T-cell (primary cell): ENCODE results near the gene SH3GL3. TPM values are rescaled to one million over a fixed set of nuclear protein-coding genes. Genes with fewer than 3 reads are reported as not detected.

Experiments
- ATAC-seq, 4 experiments: fragments of 200-7000 bp in 3 of 4; fragments of 150-1000 bp in 1 of 4; cut with Tn5 transposase; replicated peaks in 1 of 4; 1 replicate in 3 of 4; 2 replicates in 1 of 4; pipeline ENCODE4 v1.10.0; 2021; ENCODE audit warnings: moderate library complexity in 3 of 4, mild to moderate bottlenecking in 2 of 4, moderate number of reproducible peaks in 1 of 4
- CTCF ChIA-PET, 2 donors: fragments of 300-600 bp; sonication (Branson Sonifier 250); formaldehyde crosslinking; loops; one replicate each; lab custom pipeline; 2022; ENCODE audit warnings: antibody characterized with exemption in 2 of 2; lab: Charles Lee
- POLR2A ChIA-PET, 2 donors: fragments of 300-600 bp; sonication (Branson Sonifier 250); formaldehyde crosslinking; loops; one replicate each; lab custom pipeline; 2022; ENCODE audit warnings: antibody characterized with exemption in 2 of 2; lab: Charles Lee
- DNase-seq, 35 experiments: peaks; one replicate each; pipeline versions ENCODE4 v3.0.0 to v3.0.0-alpha.2; 2013 to 2023
- H3K27ac ChIP-seq: one replicate; pipeline ENCODE4 v1.5.1; 2013; ENCODE audit warnings: low read length
- H3K27me3 ChIP-seq, 2 experiments: replicated peaks in 1 of 2; 1 replicate in 1 of 2; 2 replicates in 1 of 2; pipeline versions ENCODE4 v1.6.1 to v1.7.0; 2013; ENCODE audit warnings: low read length in 1 of 2, mixed read lengths in 1 of 2; ENCODE audit not compliant: control insufficient read depth in 2 of 2, insufficient read depth in 2 of 2; ENCODE audit errors: extremely low read depth in 1 of 2
- H3K36me3 ChIP-seq, 2 donors: 1 replicate in 1 of 2; 2 replicates in 1 of 2; pipeline versions ENCODE4 v1.6.1 to v1.7.0; 2013; ENCODE audit warnings: low read length in 1 of 2; ENCODE audit not compliant: control insufficient read depth in 2 of 2, insufficient read depth in 1 of 2; ENCODE audit errors: extremely low read depth in 1 of 2
- H3K4me1 ChIP-seq, 2 experiments: 1 replicate in 1 of 2; 2 replicates in 1 of 2; pipeline versions ENCODE4 v1.6.1 to v1.7.0; 2013; ENCODE audit warnings: low read length in 2 of 2, mixed read lengths in 1 of 2; ENCODE audit not compliant: insufficient read depth in 2 of 2, control insufficient read depth in 1 of 2; ENCODE audit errors: extremely low read depth in 1 of 2
- H3K4me3 ChIP-seq, 2 donors: 1 replicate in 1 of 2; 2 replicates in 1 of 2; pipeline versions ENCODE4 v1.5.1 to v1.7.0; 2013; ENCODE audit warnings: mild to moderate bottlenecking in 2 of 2, low read length in 1 of 2, moderate library complexity in 1 of 2; ENCODE audit not compliant: control insufficient read depth in 1 of 2; ENCODE audit errors: extremely low read depth in 1 of 2
- H3K9me3 ChIP-seq: 2 replicates; pipeline ENCODE4 v1.7.0; 2013
- H3K27ac Mint-ChIP-seq, 2 donors: one replicate each; pipeline ENCODE4 v1.8.0; 2020 to 2021; ENCODE audit warnings: mild to moderate bottlenecking in 2 of 2, mixed read lengths in 2 of 2
- H3K27me3 Mint-ChIP-seq, 2 donors: one replicate each; pipeline ENCODE4 v1.8.0; 2021 to 2022; ENCODE audit warnings: mixed read lengths in 2 of 2
- H3K36me3 Mint-ChIP-seq: one replicate; pipeline ENCODE4 v1.8.0; 2021; ENCODE audit warnings: mixed read lengths
- H3K4me1 Mint-ChIP-seq, 3 donors: one replicate each; pipeline ENCODE4 v1.8.0; 2020 to 2022; ENCODE audit warnings: mixed read lengths in 3 of 3, mild to moderate bottlenecking in 1 of 3
- H3K4me3 Mint-ChIP-seq, 3 donors: one replicate each; pipeline ENCODE4 v1.8.0; 2020 to 2022; ENCODE audit warnings: mild to moderate bottlenecking in 3 of 3, mixed read lengths in 3 of 3, moderate library complexity in 3 of 3
- H3K9me3 Mint-ChIP-seq, 3 donors: one replicate each; pipeline ENCODE4 v1.8.0; 2020 to 2022; ENCODE audit warnings: mixed read lengths in 3 of 3
- WGBS: methylation state at CpG from one replicate; pipeline ENCODE4 v1.1.5; 2013; ENCODE audit warnings: missing lambda C conversion rate; ENCODE audit not compliant: insufficient coverage; 5-methylcytosine and 5-hydroxymethylcytosine counted together
- total RNA-seq, 35 experiments: library from RNA in 6 of 35; stranded (reverse) in 6 of 35; fragments of 120-200 nt in 1 of 35; gene quantifications; one replicate each; pipeline versions ENCODE4 v1.2.1 to v1.2.4 and lab custom pipeline; 2013 to 2026

Gene SH3GL3
- total RNA-seq, 5 donors from 2014 or later (not counting 1 experiment from before 2014, with no cell fraction given), result not detected

DNA sequence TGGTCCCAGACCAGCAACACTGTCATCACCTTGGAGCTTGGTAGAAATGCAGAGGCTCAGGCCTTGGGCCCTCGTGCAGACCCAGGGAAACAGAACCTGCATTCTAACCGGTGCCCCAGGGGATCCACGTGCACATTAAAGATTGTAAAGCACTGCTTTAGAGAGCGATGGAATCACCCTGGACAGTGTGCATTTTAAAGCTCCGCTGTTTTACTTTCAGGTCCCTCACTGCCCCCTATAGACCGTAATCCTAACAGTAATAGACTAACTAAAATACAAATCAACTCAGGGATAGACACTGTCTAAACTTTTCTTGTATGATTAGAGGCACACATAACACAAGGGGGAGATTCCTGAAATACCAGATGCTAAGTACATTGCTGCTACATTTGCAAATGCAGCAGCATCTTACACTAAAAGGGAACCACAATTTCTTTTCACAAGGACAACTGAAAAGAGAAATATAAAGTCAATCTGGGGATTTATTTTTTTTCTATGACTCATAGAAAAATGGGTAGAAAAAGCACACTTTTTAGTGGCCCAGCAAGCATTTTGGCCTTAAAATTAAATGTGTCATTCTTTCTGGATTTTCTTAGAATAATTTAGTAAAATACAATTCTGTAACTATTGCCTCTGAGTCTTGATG lies 10.5 kb upstream of the SH3GL3 start:
- Mint-ChIP-seq H3K36me3 (no peaks in the 10 kb centered on the region), H3K4me1 (peaks cover 2 to 6% (median 3%) of the 10 kb centered on the region in 3 donors), H3K9me3 (no peaks in the 10 kb centered on the region), H3K27me3 (peaks cover 14 to 18% of the 10 kb centered on the region in 2 donors), H3K27ac (no peak overlapping the region), H3K4me3 (no peak overlapping the region)
- POLR2A ChIA-PET, result no interaction called here
- no peaks in the 10 kb centered on the region for H3K36me3 ChIP-seq
- no peak overlapping the region for H3K4me3 ChIP-seq
- peaks cover 0 to 2% of the 10 kb centered on the region in 2 experiments for H3K27me3 ChIP-seq
- no peaks in the 10 kb centered on the region for H3K9me3 ChIP-seq
- no peaks in the 10 kb centered on the region for H3K4me1 ChIP-seq
- 7% methylated on average over 5 of the region's 6 CpGs for WGBS
- CTCF ChIA-PET, result interaction anchor here in 1 of 2 donors (0.6 kb wide), 1 partner anchor 10 kb away, joined by 5 read pairs; no protein-coding TSS in a partner anchor
- H3K27ac ChIP-seq, result no peak overlapping the region
- DNase-seq, result no peak
- no peak for ATAC-seq

- no peak overlapping the region for H3K27ac Mint-ChIP-seq
- ATAC-seq, result no peak
- WGBS, result 90% methylated on average over 2 of the region's 5 CpGs
- H3K4me3 Mint-ChIP-seq, result no peak overlapping the region
- Histone ChIP-seq H3K27me3 (peaks cover 4 to 28% of the 10 kb centered on the region in 2 experiments), H3K4me3 (no peak overlapping the region), H3K9me3 (no peaks in the 10 kb centered on the region), H3K36me3 (no peaks in the 10 kb centered on the region), H3K27ac (no peak overlapping the region), H3K4me1 (peaks cover 6 to 12% of the 10 kb centered on the region in 2 experiments)
- POLR2A ChIA-PET, result no interaction called here
- CTCF ChIA-PET, result no interaction called here
- no peaks in the 10 kb centered on the region for H3K9me3 Mint-ChIP-seq
- no peaks in the 10 kb centered on the region for H3K36me3 Mint-ChIP-seq
- peaks cover 8 to 22% (median 12%) of the 10 kb centered on the region in 3 donors for H3K4me1 Mint-ChIP-seq
- H3K27me3 Mint-ChIP-seq, result peaks cover 34 to 36% of the 10 kb centered on the region in 2 donors
- no peak for DNase-seq
These were observed 3.9 kb upstream of the SH3GL3 start for GRCh38 chr15:83443076-83443847.

- Histone ChIP-seq H3K27me3 (peaks cover 9 to 34% of the 10 kb centered on the region in 2 experiments), H3K4me3 (no peak overlapping the region), H3K36me3 (no peaks in the 10 kb centered on the region), H3K4me1 (peaks cover 6 to 12% of the 10 kb centered on the region in 2 experiments), H3K27ac (no peak overlapping the region), H3K9me3 (no peaks in the 10 kb centered on the region)
- no peak overlapping the region for H3K4me3 Mint-ChIP-seq
- ChIA-PET CTCF (no interaction called here), POLR2A (no interaction called here)
- no peak for ATAC-seq
- no peak overlapping the region for H3K27ac Mint-ChIP-seq
- no peak for DNase-seq
- H3K36me3 Mint-ChIP-seq, result no peaks in the 10 kb centered on the region
- peaks cover 34 to 42% of the 10 kb centered on the region in 2 donors for H3K27me3 Mint-ChIP-seq
- peaks cover 6 to 19% (median 11%) of the 10 kb centered on the region in 3 donors for H3K4me1 Mint-ChIP-seq
- H3K9me3 Mint-ChIP-seq, result no peaks in the 10 kb centered on the region
These were observed 2.2 kb upstream of the SH3GL3 start for GRCh38 chr15:83444936-83445335.

DNA sequence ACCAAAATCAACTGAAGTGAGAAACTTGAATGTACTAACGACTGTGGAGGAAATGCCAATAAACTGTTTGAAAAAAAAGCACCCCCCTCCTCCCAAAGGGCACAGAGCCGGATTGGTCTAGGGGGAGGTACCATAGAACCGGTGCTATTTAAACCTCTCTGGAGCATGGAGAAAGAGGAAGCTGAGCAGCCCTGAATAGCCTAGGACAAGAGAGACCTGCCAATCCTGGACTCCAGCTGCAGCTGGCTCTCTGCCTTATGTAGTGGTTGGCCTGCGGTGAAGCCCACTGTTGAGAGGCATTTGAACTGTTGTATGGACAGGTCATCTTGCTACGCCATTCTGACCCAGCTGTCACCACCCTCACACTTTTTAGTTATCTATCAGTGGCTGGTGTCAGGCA lies 1.5 kb upstream of the SH3GL3 start:
- Histone ChIP-seq H3K27ac (no peak overlapping the region), H3K4me3 (no peak overlapping the region), H3K9me3 (no peaks in the 10 kb centered on the region), H3K27me3 (peaks cover 9 to 34% of the 10 kb centered on the region in 2 experiments), H3K36me3 (no peaks in the 10 kb centered on the region), H3K4me1 (peaks cover 6 to 12% of the 10 kb centered on the region in 2 experiments)
- DNase-seq, result no peak
- Mint-ChIP-seq H3K36me3 (no peaks in the 10 kb centered on the region), H3K4me1 (peaks cover 6 to 19% (median 11%) of the 10 kb centered on the region in 3 donors), H3K27me3 (peaks cover 37 to 42% of the 10 kb centered on the region in 2 donors), H3K27ac (no peak overlapping the region), H3K4me3 (no peak overlapping the region), H3K9me3 (no peaks in the 10 kb centered on the region)
- POLR2A ChIA-PET, result no interaction called here
- 30% methylated on average over 3 of the region's 5 CpGs for WGBS
- CTCF ChIA-PET, result no interaction called here
- no peak for ATAC-seq

DNA sequence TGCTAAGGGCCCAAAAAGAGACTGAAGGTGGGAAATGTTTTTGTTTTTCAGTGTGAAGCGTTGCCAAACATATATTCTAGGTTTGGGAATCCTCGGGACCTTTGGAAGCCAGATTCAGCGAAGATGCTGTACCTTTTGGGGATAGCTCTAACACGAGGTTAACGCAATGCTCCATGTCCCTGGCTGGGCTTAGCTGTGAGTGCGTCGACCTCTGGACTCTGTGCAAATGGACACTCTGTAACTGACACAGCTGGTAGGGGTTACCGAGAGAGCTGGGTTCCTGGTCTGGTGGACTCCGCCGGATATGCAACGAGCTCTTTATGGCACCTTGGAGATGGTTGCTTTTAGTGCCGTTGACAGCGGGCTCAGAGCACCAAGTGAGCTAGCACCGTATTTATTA lies 724 bp upstream of the SH3GL3 start:
- H3K4me3 Mint-ChIP-seq, result peak overlapping the region in 2 of 3 donors; percentile 68 to 79

DNA sequence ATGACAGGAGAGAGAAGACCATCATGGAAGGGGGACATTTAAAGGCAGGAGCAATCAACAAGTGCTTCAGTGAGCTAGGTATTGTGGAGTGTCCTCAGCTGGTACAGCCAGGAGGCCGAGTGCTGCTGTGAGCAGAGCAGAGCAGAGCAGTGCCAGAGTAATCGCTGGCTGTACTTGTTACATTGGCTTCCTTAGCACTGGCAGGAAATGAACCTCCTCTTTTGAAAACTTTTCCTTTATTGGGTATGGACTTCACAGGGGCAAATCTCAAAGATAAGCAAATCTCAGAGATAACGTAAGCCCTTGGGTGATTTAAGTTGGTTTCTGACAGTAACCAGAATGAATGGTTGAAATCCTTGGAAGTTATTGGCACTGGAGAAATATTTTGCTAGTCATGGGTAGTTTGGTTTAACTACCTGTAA lies 2.1 kb downstream of the SH3GL3 start:
- no peak for DNase-seq
- H3K4me1 Mint-ChIP-seq, result peaks cover 6 to 19% (median 11%) of the 10 kb centered on the region in 3 donors
- no peaks in the 10 kb centered on the region for H3K9me3 ChIP-seq
- H3K4me3 ChIP-seq, result no peak overlapping the region
- H3K27ac ChIP-seq, result no peak overlapping the region
- no peaks in the 10 kb centered on the region for H3K36me3 ChIP-seq
- H3K4me1 ChIP-seq, result peaks cover 6 to 12% of the 10 kb centered on the region in 2 experiments
- H3K36me3 Mint-ChIP-seq, result no peaks in the 10 kb centered on the region
- ATAC-seq, result no peak
- peaks cover 30 to 40% of the 10 kb centered on the region in 2 donors for H3K27me3 Mint-ChIP-seq
- H3K27ac Mint-ChIP-seq, result no peak overlapping the region
- H3K9me3 Mint-ChIP-seq, result no peaks in the 10 kb centered on the region
- 45% methylated on average over 3 of the region's 3 CpGs for WGBS
- no peak overlapping the region for H3K4me3 Mint-ChIP-seq
- peaks cover 9 to 34% of the 10 kb centered on the region in 2 experiments for H3K27me3 ChIP-seq
- ChIA-PET CTCF (interaction anchor here in 1 of 2 donors (0.5 kb wide), 1 partner anchor 67 kb away, joined by 3 read pairs; no protein-coding TSS in a partner anchor), POLR2A (no interaction called here)

More for the DNA sequence above, 724 bp upstream of the SH3GL3 start:
- H3K9me3 ChIP-seq, result no peaks in the 10 kb centered on the region
- DNase-seq (no peak), ATAC-seq (no peak)
- no peaks in the 10 kb centered on the region for H3K36me3 ChIP-seq
- Mint-ChIP-seq H3K9me3 (no peaks in the 10 kb centered on the region), H3K27ac (no peak overlapping the region), H3K4me1 (peaks cover 6 to 19% (median 11%) of the 10 kb centered on the region in 3 donors), H3K36me3 (no peaks in the 10 kb centered on the region), H3K27me3 (peaks cover 37 to 42% of the 10 kb centered on the region in 2 donors)
- POLR2A ChIA-PET, result no interaction called here
- peak overlapping the region in 1 of 2 donors; percentile 66 for H3K4me3 ChIP-seq
- peaks cover 6 to 12% of the 10 kb centered on the region in 2 experiments for H3K4me1 ChIP-seq
- no peak overlapping the region for H3K27ac ChIP-seq
- peaks cover 9 to 34% of the 10 kb centered on the region in 2 experiments for H3K27me3 ChIP-seq
- WGBS, result 77% methylated on average over 13 of the region's 14 CpGs
- CTCF ChIA-PET, result no interaction called here
